ENCODE data around the gene GLS2. TPM values are rescaled to one million over a fixed set of nuclear protein-coding genes. Genes with fewer than 3 reads are reported as not detected.

The GLS2 gene
- total and polyA plus RNA-seq, 9 of the 15 experiments (the other 6 are each of a cell fraction or from before 2014, with no cell fraction given), result 0.11 TPM; not detected in 8

GRCh38 chr12:56529656-56530055 lies 41.7 kb upstream of the GLS2 start:
- DNase-seq (ENCODE audit: extremely low read depth in 1 of 4, low spot score in 3 of 4) (no peak), FAIRE-seq (no peak), ATAC-seq (no peak)
- Histone ChIP-seq H3K9ac (ENCODE audit: insufficient read depth in 1 of 2, low read depth in 2 of 2, low read length in 2 of 2) (no peak overlapping the region), H3K27me3 (ENCODE audit: control insufficient read depth in 2 of 2, insufficient read depth in 2 of 2, low read length in 2 of 2) (peaks cover 0 to 2% of the 10 kb centered on the region in 2 experiments; a peak in 2 of 5 replicates), H3K4me2 (ENCODE audit: insufficient read depth, low read length) (no peak overlapping the region), H2AFZ (ENCODE audit: low read depth, low read length) (no peak overlapping the region), H3K4me3 (no peak overlapping the region), H3K9me1 (ENCODE audit: control insufficient read depth, insufficient read depth, low read length) (no peaks in the 10 kb centered on the region), H3K27ac (ENCODE audit: extremely low read depth, low read depth, low read length) (no peak overlapping the region), H3K4me1 (replicated peaks in 1 of 2; ENCODE audit: control insufficient read depth in 2 of 2, insufficient read depth in 2 of 2, low read length in 2 of 2) (no peaks in the 10 kb centered on the region), H3K79me2 (ENCODE audit: control insufficient read depth, insufficient read depth, low read length) (no peaks in the 10 kb centered on the region), H3K9me3 (replicated peaks; ENCODE audit: control insufficient read depth, insufficient read depth, low read depth, low read length) (no peaks in the 10 kb centered on the region), H3K36me3 (ENCODE audit: control insufficient read depth, insufficient read depth, low read length) (no peaks in the 10 kb centered on the region), H4K20me1 (replicated peaks; ENCODE audit: control insufficient read depth, insufficient read depth, low read length) (no peaks in the 10 kb centered on the region)
- in situ Hi-C loops (cut with MboI) (no loop called here), intact Hi-C loops (cut with micrococcal nuclease) (no loop called here)
- POLR2A ChIA-PET, result interaction anchor here (0.8 kb wide), 1 partner anchor 57 kb away, joined by 3 read pairs; no protein-coding TSS in a partner anchor
- no TSS peak for BruUV-seq (replicated peaks)
- CTCF ChIA-PET (ENCODE audit: low intra/inter-chr PET ratio), result no interaction called here
- 19% methylated on average over 4 of the region's 4 CpGs for WGBS (ENCODE audit: insufficient coverage, low coverage, missing lambda C conversion rate)
- TF ChIP-seq CEBPB (tag; IDR thresholded peaks at IDR 0.05) (0 out of 2 replicates have a peak, but pooled peaks have one; percentile 19), SPI1 (IDR thresholded peaks at IDR 0.05; ENCODE audit: borderline replicate concordance, low read depth, low read length) (no peak), ZNF583 (CRISPR knock-in tag; IDR thresholded peaks at IDR 0.05) (no peak), MECOM (CRISPR knock-in tag; IDR thresholded peaks at IDR 0.05) (no peak), RBM15 (IDR thresholded peaks at IDR 0.05; ENCODE audit: insufficient read depth, low read length) (no peak)

- 0% methylated on average over 1 of the region's 1 CpG for WGBS (ENCODE audit: insufficient coverage, low coverage, missing lambda C conversion rate)
- H3K27ac ChIP-seq (ENCODE audit: extremely low read depth, low read depth, low read length), result no peak overlapping the region
- ATAC-seq, result no peak
- no peak for FAIRE-seq
- POLR2A ChIA-PET, result no interaction called here
- H4K20me1 ChIP-seq (replicated peaks; ENCODE audit: control insufficient read depth, insufficient read depth, low read length), result no peaks in the 10 kb centered on the region
- no peaks in the 10 kb centered on the region for H3K9me3 ChIP-seq (replicated peaks; ENCODE audit: control insufficient read depth, insufficient read depth, low read depth, low read length)
- no TSS peak for BruUV-seq (replicated peaks)
- H3K9me1 ChIP-seq (ENCODE audit: control insufficient read depth, insufficient read depth, low read length), result no peaks in the 10 kb centered on the region
- H2AFZ ChIP-seq (ENCODE audit: low read depth, low read length), result no peak overlapping the region
- intact Hi-C loops (cut with micrococcal nuclease) (no loop called here), in situ Hi-C loops (cut with MboI) (no loop called here)
- H3K4me2 ChIP-seq (ENCODE audit: insufficient read depth, low read length), result no peak overlapping the region
- no peak for DNase-seq (ENCODE audit: extremely low read depth in 1 of 4, low spot score in 3 of 4)
- CTCF ChIA-PET (ENCODE audit: low intra/inter-chr PET ratio), result no interaction called here
- peaks cover 0 to 2% of the 10 kb centered on the region in 2 experiments; a peak in 2 of 5 replicates for H3K27me3 ChIP-seq (ENCODE audit: control insufficient read depth in 2 of 2, insufficient read depth in 2 of 2, low read length in 2 of 2)
- no peak overlapping the region for H3K4me3 ChIP-seq
- no peaks in the 10 kb centered on the region for H3K4me1 ChIP-seq (replicated peaks in 1 of 2; ENCODE audit: control insufficient read depth in 2 of 2, insufficient read depth in 2 of 2, low read length in 2 of 2)
- H3K9ac ChIP-seq (ENCODE audit: insufficient read depth in 1 of 2, low read depth in 2 of 2, low read length in 2 of 2), result no peak overlapping the region
- no peaks in the 10 kb centered on the region for H3K36me3 ChIP-seq (ENCODE audit: control insufficient read depth, insufficient read depth, low read length)
- no peaks in the 10 kb centered on the region for H3K79me2 ChIP-seq (ENCODE audit: control insufficient read depth, insufficient read depth, low read length)
- TF ChIP-seq E2F6 (IDR thresholded peaks at IDR 0.05; ENCODE audit: borderline replicate concordance in 1 of 2, extremely low read depth in 1 of 2, insufficient read depth in 1 of 2, insufficient read length in 1 of 2, low read depth in 1 of 2, low read length in 1 of 2, poor library complexity in 1 of 2, severe bottlenecking in 1 of 2), result no peak
- TF ChIP-seq ZNF592 (IDR thresholded peaks at IDR 0.05), result no peak
- no peak for TF ChIP-seq IRF1 (CRISPR knock-in tag; IDR thresholded peaks at IDR 0.05; ENCODE audit: borderline replicate concordance)
Observed at GRCh38 chr12:56528846-56529245, 40.9 kb upstream of the GLS2 start.

Data from K562 (cell line).